Measurements from ENCODE around the gene MRPS12.

- TF ChIP-seq CTCF (IDR thresholded peaks at IDR 0.05): no peak
- no peak for TF ChIP-seq POLR2A (IDR thresholded peaks at IDR 0.05)
These were observed 713 bp downstream of the MRPS12 start for GRCh38 chr19:38931521-38931793.
